HG02970 (cell line): ENCODE data around the gene ASCC2.
"Not testable (repeated sequence)": the region's sequence is repeated elsewhere in the genome, so short reads cannot be mapped to it uniquely, and the experiment has no call there.

Source experiments
- ATAC-seq: cut with Tn5 transposase; IDR thresholded peaks from one replicate; pipeline ENCODE4 v1.9.1; 2021; ENCODE audit warnings: mild to moderate bottlenecking, moderate library complexity, moderate number of reproducible peaks; ENCODE audit not compliant: unreplicated experiment, low FRiP score

The ASCC2 gene

GRCh38 chr22:29762263-29762662 lies 75.8 kb downstream of the ASCC2 start:
- ATAC-seq = no peak

- ATAC-seq = no peak
These were observed 79.1 kb downstream of the ASCC2 start for GRCh38 chr22:29758959-29759358.

GRCh38 chr22:29758068-29758622 lies 79.9 kb downstream of the ASCC2 start:
- no peak for ATAC-seq

DNA sequence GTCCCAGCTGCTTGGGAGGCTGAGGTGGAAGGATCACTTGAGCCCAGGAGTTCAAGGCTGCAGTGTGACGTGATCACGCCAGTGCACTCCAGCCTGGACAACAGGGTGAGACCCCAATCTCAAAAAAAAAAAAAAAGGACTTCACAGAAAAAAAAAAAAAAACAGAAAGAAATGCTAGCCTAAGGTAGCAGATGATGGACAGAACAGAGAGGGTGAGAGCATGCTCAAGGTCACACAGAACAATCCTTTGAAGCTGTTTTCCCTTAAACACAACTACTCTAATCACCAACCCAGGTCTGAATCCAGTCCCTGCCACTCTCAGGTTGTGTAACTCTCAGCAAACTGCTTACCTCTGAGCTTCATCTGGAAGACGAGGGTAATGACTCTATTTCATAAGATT lies 81.0 kb downstream of the ASCC2 start:
- ATAC-seq = no peak

DNA sequence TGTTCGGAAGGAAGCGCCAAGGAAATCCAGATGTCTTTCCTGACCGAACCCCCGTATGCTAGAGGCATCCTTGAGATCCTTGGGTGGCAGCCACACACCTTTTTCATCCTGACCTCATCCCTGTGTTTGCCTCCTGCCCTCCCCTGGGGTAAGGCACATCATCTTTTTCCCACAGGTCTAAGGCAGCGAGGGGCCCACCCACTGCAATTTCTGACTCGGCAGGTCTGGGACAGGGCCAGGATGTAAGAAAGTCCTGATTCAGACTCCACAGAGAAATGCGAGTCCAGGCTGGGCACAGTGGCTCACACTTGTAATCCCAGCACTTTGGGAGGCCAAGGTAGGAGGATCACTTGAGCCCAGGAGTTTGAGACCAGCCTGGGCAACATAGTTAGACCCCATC lies 81.7 kb downstream of the ASCC2 start:
- ATAC-seq = no peak

DNA sequence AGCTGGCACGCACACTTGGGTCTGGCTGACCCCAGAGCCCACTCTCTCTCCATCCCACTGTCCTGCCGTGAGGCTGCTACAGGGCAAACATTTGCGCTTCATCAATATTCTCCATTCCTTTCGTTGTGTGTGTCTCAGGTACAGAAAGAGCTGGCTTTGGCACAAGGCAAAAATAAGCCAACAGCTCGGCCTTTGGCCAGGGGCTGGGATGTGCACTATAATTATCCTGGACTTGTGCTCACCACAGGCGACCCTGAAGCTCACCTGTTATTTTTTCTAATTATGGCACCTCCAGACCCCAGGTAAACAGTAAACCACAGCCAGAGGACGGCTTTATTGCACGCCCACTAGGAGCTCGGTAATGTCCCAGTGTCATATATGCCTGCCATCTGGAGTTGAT lies 82.2 kb downstream of the ASCC2 start:
- ATAC-seq = no peak

DNA sequence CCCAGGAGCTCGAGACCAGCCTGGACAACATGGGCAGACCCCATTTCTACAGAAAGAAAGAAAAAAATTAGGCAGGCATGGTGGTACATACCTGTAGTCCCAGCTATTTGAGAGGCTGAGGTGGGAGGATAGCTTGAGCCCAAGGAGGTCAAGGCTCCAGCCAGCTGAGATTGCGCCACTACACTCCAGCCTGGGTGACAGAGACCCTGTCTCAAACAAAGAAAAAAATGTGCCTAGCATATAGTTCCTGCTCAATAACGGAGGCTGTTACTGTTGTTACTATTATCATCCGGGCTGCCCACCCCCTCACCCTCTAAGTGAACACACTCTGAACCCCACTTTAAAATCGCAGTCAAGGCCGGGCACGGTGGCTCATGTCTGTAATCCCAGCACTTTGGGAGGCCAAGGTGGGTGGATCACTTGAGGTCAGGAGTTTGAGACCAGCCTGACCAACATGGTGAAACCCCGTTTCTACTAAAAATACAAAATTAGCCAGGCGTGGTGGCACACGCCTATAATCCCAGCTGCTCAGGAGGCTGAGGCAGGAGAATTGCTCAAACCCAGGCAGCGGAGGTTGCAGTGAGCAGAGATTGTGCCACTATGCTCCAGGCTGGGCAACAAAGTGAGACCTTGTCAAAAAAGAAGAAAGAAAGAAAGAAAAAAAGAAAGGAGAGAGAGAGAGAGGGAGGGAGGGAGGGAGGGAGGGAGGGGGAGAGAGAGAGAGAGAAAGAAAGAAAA lies 83.2 kb downstream of the ASCC2 start:
- ATAC-seq = not testable (repeated sequence)

- ATAC-seq = no peak
These were observed 84.0 kb downstream of the ASCC2 start for GRCh38 chr22:29753808-29754657.

GRCh38 chr22:29751669-29752068 lies 86.4 kb downstream of the ASCC2 start:
- no peak for ATAC-seq

DNA sequence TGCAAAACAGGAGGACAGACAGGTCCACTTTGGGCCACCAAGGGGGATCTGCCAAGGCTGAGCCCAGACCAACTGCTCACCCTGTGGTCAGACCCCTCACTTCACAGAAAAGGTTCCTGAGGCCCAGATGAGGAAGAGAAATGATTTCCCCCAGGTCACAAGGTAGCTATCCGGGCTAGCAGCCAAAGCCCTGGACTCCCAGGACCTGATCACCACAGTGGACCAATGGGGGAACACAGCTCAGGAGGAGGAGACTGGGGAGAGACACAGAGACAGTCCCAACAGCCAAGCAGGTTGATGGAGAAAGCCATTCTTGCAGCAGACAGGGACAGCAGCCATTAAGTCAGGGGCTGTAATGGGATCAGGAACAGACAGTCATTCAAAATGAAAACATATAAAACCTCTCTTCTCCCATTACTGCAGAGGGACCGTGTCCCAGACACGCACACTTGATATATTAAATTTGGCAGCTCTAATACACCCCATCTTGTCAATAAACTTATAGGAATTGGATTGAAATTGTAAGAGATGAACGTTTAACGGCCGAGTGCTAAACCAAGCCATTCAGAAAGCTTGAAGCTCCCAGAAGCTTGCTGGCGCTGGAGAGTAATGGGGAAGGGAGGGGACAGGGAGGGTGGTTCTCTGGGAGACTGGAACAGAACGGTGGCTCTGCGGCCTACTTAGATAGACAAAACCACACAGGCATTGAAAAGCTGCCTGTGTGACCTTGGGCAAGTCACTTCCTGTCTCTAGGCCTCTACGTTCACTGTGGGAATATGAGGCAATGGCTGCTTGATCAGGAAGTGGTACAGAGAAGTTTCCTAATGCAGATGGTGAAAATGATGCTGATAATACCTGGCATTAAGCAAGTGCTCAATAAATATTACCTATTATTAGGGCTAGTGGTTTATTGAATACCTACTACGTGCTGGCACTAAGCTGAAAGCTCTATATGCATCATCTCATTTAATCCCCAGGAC lies 87.2 kb downstream of the ASCC2 start:
- no peak for ATAC-seq

GRCh38 chr22:29750029-29750428 lies 88.0 kb downstream of the ASCC2 start:
- ATAC-seq = no peak

- no peak for ATAC-seq
These were observed 89.7 kb downstream of the ASCC2 start for GRCh38 chr22:29748248-29748893.

- ATAC-seq = no peak
These were observed 90.2 kb downstream of the ASCC2 start for GRCh38 chr22:29747832-29748231.

- no peak for ATAC-seq
These were observed 93.2 kb downstream of the ASCC2 start for GRCh38 chr22:29744902-29745301.

DNA sequence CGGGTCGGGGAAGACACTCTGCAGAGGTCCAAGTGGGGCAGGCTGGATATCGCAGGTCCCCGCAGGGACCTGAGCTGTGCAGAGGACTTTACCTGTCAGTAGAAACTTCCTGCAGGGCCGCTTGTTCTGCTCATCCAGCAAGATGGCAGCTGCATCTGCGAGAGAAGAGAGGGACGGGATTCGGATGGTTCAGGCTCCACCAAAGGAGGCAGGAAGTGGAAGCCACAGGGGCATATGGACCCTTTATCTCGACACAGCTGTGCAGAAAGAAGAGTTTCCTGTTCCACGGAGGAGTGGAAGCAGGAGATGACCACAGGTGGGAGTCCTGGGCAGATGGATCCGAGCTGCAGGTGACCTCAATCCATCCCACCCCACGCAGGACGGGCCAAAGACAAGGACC lies 95.7 kb downstream of the ASCC2 start:
- ATAC-seq = no peak

- no peak for ATAC-seq
These were observed 96.1 kb downstream of the ASCC2 start for GRCh38 chr22:29741926-29742325.

DNA sequence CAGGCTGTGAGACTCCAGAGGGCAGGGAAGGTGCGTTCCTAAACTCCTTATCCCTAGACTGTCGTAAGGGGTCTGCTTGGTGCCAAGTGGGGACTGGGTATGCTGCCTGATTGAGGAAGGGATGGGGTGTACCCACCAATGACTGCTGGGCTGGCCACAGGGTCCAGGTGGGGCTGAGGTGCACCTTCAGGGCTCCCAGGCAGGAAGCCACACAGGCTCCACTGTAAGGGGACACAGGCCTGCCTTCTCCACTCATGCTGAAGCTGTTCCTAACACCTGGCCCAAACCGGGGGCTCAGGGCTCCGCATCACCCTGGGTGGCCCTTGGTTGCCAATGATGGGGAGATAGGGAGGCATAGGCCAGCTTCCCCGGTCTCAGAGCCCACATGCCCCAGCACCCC lies 97.9 kb downstream of the ASCC2 start:
- ATAC-seq = no peak

GRCh38 chr22:29739346-29739875 lies 98.7 kb downstream of the ASCC2 start:
- ATAC-seq = no peak
